HepG2 (cell line): Measurements from ENCODE around the gene PPOX. TPM values are rescaled to one million over a fixed set of nuclear protein-coding genes. Genes with fewer than 3 reads are reported as not detected.

ENCODE experiments used
- ATAC-seq: fragments of 200-7000 bp; cut with Tn5 transposase; 3 replicates; pipeline ENCODE4 v1.9.1; 2020; ENCODE audit warnings: mild to moderate bottlenecking, moderate library complexity
- BruUV-seq: library from RNA; stranded (reverse); fragments of 400-500 nt; replicated peaks from 2 replicates; lab custom pipeline; 2021; lab: Mats Ljungman, UMichigan
- CTCF ChIA-PET: fragments of 300-600 bp; formaldehyde crosslinking; extraction: SDS; loops from one replicate; lab custom pipeline; 2021; ENCODE audit warnings: low total read pairs, inconsistent platforms, low intra/inter-chr PET ratio; lab: Yijun Ruan, JAX
- POLR2A ChIA-PET: fragments of 350-600 bp; sonication (Branson Sonifier 250); formaldehyde crosslinking; loops from one replicate; lab custom pipeline; 2020; ENCODE audit warnings: antibody characterized with exemption, inconsistent platforms; lab: Yijun Ruan, JAX
- DNase-seq: peaks from one replicate; pipeline ENCODE4 v3.0.0-alpha.2; 2015; ENCODE audit warnings: low spot score
- FAIRE-seq: peaks from 3 replicates; lab custom pipeline; 2011; peaks lifted over from hg19 to GRCh38; lab: Jason Lieb, UNC
- H2AFZ ChIP-seq: one replicate; pipeline ENCODE4 v1.6.1; 2011; ENCODE audit warnings: low read length, inconsistent platforms
- H3K27ac ChIP-seq: fragments of 300-600 bp; 3 replicates; pipeline ENCODE4 v1.8.0; 2011; ENCODE audit warnings: mixed run types, mild to moderate bottlenecking, mixed read lengths, low read length, inconsistent platforms; ENCODE audit not compliant: insufficient read depth; ENCODE audit errors: extremely low read length
- H3K27me3 ChIP-seq, 2 experiments: fragments of 200-600 bp in 1 of 2; 2 replicates in 1 of 2; 3 replicates in 1 of 2; pipeline versions ENCODE4 v1.6.0 to v1.8.0; 2011; ENCODE audit warnings: low read length in 2 of 2, mild to moderate bottlenecking in 2 of 2, moderate library complexity in 2 of 2, inconsistent platforms in 1 of 2; ENCODE audit not compliant: insufficient read depth in 2 of 2, control insufficient read depth in 1 of 2
- H3K36me3 ChIP-seq, 2 experiments: fragments of 200-600 bp in 1 of 2; replicated peaks in 1 of 2; 2 replicates in 1 of 2; 3 replicates in 1 of 2; pipeline versions ENCODE4 v1.5.1 to v1.8.0; 2011; ENCODE audit warnings: low read length in 2 of 2, inconsistent platforms in 1 of 2; ENCODE audit not compliant: insufficient read depth in 2 of 2, control insufficient read depth in 1 of 2
- H3K4me1 ChIP-seq: 2 replicates; pipeline ENCODE4 v1.5.1; 2012; ENCODE audit warnings: low read length, inconsistent platforms; ENCODE audit not compliant: insufficient read depth
- H3K4me2 ChIP-seq: 2 replicates; pipeline ENCODE4 v1.6.0; 2011; ENCODE audit warnings: low read depth, low read length, inconsistent platforms
- H3K4me3 ChIP-seq, 3 experiments: fragments of 200-600 bp in 1 of 3; sonication (generic), shearing (Covaris generic) in 1 of 3; replicated peaks in 1 of 3; 2 replicates each; pipeline ENCODE4 v1.5.1; 2011 to 2016; ENCODE audit warnings: low read length in 3 of 3, inconsistent platforms in 2 of 3, low read depth in 2 of 3, mild to moderate bottlenecking in 2 of 3, control low read depth in 1 of 3, mixed read lengths in 1 of 3; ENCODE audit not compliant: insufficient read depth in 1 of 3
- H3K79me2 ChIP-seq: one replicate; pipeline ENCODE4 v1.6.1; 2011; ENCODE audit warnings: low read length, inconsistent platforms; ENCODE audit not compliant: insufficient read depth
- H3K9ac ChIP-seq: 2 replicates; pipeline ENCODE4 v1.6.0; 2011; ENCODE audit warnings: mild to moderate bottlenecking, low read depth, low read length, inconsistent platforms; ENCODE audit not compliant: insufficient read depth
- H3K9me3 ChIP-seq: 2 replicates; pipeline ENCODE4 v1.5.1; 2012; ENCODE audit warnings: mild to moderate bottlenecking, low read length
- H4K20me1 ChIP-seq: 2 replicates; pipeline ENCODE4 v1.6.0; 2011; ENCODE audit warnings: inconsistent platforms, mild to moderate bottlenecking, low read length, moderate library complexity; ENCODE audit not compliant: insufficient read depth
- ARNT2 ChIP-seq: sonication (generic); formaldehyde crosslinking; IDR thresholded peaks from 2 replicates; pipeline ENCODE4 v1.8.0; 2022; ENCODE audit warnings: mild to moderate bottlenecking, low read depth, missing genetic modification reagents, moderate library complexity
- HOXA7 ChIP-seq: sonication (generic); formaldehyde crosslinking; IDR thresholded peaks from 2 replicates; pipeline ENCODE4 v1.8.1; 2022; ENCODE audit warnings: mild to moderate bottlenecking, missing genetic modification reagents, moderate library complexity
- KDM3A ChIP-seq: IDR thresholded peaks from 2 replicates; pipeline ENCODE4 v1.6.1; 2018; ENCODE audit warnings: low read depth, missing compliant biosample characterization
- SNAI1 ChIP-seq: sonication (generic); formaldehyde crosslinking; IDR thresholded peaks from 2 replicates; pipeline ENCODE4 v1.5.0; 2020; ENCODE audit warnings: mild to moderate bottlenecking, missing genetic modification reagents, borderline replicate concordance
- ZBTB42 ChIP-seq: sonication (generic); formaldehyde crosslinking; IDR thresholded peaks from 2 replicates; pipeline ENCODE4 v1.5.0; 2020; ENCODE audit warnings: mild to moderate bottlenecking, missing genetic modification reagents
- ZMYM2 ChIP-seq: sonication (generic); formaldehyde crosslinking; IDR thresholded peaks from 2 replicates; pipeline ENCODE4 v1.8.0; 2022; ENCODE audit warnings: mild to moderate bottlenecking, missing genetic modification reagents
- ZNF776 ChIP-seq: sonication (generic); formaldehyde crosslinking; IDR thresholded peaks from 2 replicates; pipeline ENCODE4 v1.4.0; 2020; ENCODE audit warnings: mild to moderate bottlenecking, missing genetic modification reagents
- WGBS: methylation state at CpG from one replicate; pipeline ENCODE4 v1.1.6; 2017; ENCODE audit warnings: low lambda C conversion rate; 5-methylcytosine and 5-hydroxymethylcytosine counted together
- in situ Hi-C: cut with HindIII; loops from 2 replicates; pipeline ENCODE4 v1.10.0; 2017; ENCODE audit warnings: low pct_unique_long_range_greater_than_20kb; ENCODE audit not compliant: extremely low pct_ligation_motif_present
- intact Hi-C: fragments of 100-400 bp; cut with micrococcal nuclease; formaldehyde crosslinking; loops from one replicate; pipeline ENCODE4 v1.10.0; 2022; ENCODE audit not compliant: unreplicated experiment
- polyA plus RNA-seq, 8 experiments: library from polyadenylated mRNA; depleted of rRNA in 3 of 8; stranded (reverse) in 7 of 8; unstranded in 1 of 8; fragments of >200 nt; fragmentation: Illumina TruSeq in 4 of 8; extraction: Trizol in 4 of 8; gene quantifications; 2 replicates each; pipeline versions ENCODE4 v1.2.1 to v1.2.3, GENCODE V29; 2011 to 2016; ENCODE audit warnings: low read depth in 4 of 8, missing spikeins in 1 of 8, mixed read lengths in 1 of 8; ENCODE audit not compliant: insufficient read depth in 1 of 8
- total RNA-seq, 5 experiments: library from RNA; depleted of rRNA; stranded (reverse); fragments of >200 nt; fragmentation: Illumina TruSeq; extraction: Trizol; gene quantifications; 2 replicates each; pipeline ENCODE4 v1.2.3, GENCODE V29; 2016; ENCODE audit warnings: low read depth in 1 of 5

Gene PPOX
- total and polyA plus RNA-seq, 2 of the 13 experiments (the other 11 are each of a cell fraction or from before 2014, with no cell fraction given) = 15.5 to 27.7 TPM

- FAIRE-seq = no peak
- Histone ChIP-seq H3K4me3 (peak overlapping the region; percentile 54 to 85 (median 56)), H3K27ac (no peak overlapping the region), H4K20me1 (no peaks in the 10 kb centered on the region), H3K4me1 (peaks cover 69% of the 10 kb centered on the region), H3K9ac (peak overlapping the region; percentile 56), H3K36me3 (no peaks in the 10 kb centered on the region), H3K79me2 (peaks cover 3% of the 10 kb centered on the region), H3K27me3 (no peaks in the 10 kb centered on the region; a peak in 1 of 5 replicates)
- ChIA-PET CTCF (no interaction called here), POLR2A (interaction anchor here (0.9 to 3.5 kb wide), 10 partner anchors 19 to 202 kb away, joined by 3 to 44 read pairs (median 4); partner anchors contain the start of genes APOA2, B4GALT3, PPOX and SDHC)
- no peak for DNase-seq
- no peak for ATAC-seq
- intact Hi-C loops = loop anchor here (1.0 kb wide), 1 partner anchor 28 kb away; no protein-coding TSS in a partner anchor
- no TSS peak for BruUV-seq
- 43% methylated on average over 5 of the region's 11 CpGs for WGBS
- TF ChIP-seq ZBTB42 (CRISPR knock-in tag) = no peak
- 0 out of 2 replicates have a peak, but pooled peaks have one; percentile 36 for TF ChIP-seq SNAI1 (CRISPR knock-in tag)
- no peak for TF ChIP-seq KDM3A
- TF ChIP-seq ZMYM2 (CRISPR knock-in tag) = no peak
- TF ChIP-seq ARNT2 (CRISPR knock-in tag) = 0 out of 2 replicates have a peak, but pooled peaks have one; percentile 7
- TF ChIP-seq ZNF776 (CRISPR knock-in tag) = 0 out of 2 replicates have a peak, but pooled peaks have one; percentile 53
- no peak for TF ChIP-seq HOXA7 (CRISPR knock-in tag)
- TF ChIP-seq, all 625 proteins: peak for 3
- Histone ChIP-seq H3K4me2 (peak overlapping the region; percentile 98), H2AFZ (no peak overlapping the region), H3K9me3 (no peaks in the 10 kb centered on the region)
- in situ Hi-C loops = loop anchor here (5.0 kb wide), 1 partner anchor 185 kb away; no protein-coding TSS in a partner anchor
These were observed 31.5 kb downstream of the PPOX start for GRCh38 chr1:161197560-161198193.
